K562 (cell line): Measurements from ENCODE around the gene NFRKB. TPM values are rescaled to one million over a fixed set of nuclear protein-coding genes. Genes with fewer than 3 reads are reported as not detected.

Experiments used
- ATF3 ChIP-seq, 2 experiments: fragments of 450-650 bp in 1 of 2; sonication (generic) in 1 of 2; formaldehyde crosslinking in 1 of 2; IDR thresholded peaks in 1 of 2; conservative IDR thresholded peaks in 1 of 2; 2 replicates each; pipeline versions ENCODE4 v1.6.1 to v1.8.1; 2016 to 2023; ENCODE audit warnings: mild to moderate bottlenecking in 2 of 2, moderate library complexity in 2 of 2, inconsistent platforms in 1 of 2, missing genetic modification reagents in 1 of 2
- BRCA1 ChIP-seq, 2 experiments: fragments of 450-650 bp in 1 of 2; sonication (generic) in 1 of 2; formaldehyde crosslinking in 1 of 2; IDR thresholded peaks; 2 replicates each; pipeline versions ENCODE4 v1.5.0 to v1.6.1; 2017 to 2020; ENCODE audit warnings: mild to moderate bottlenecking in 1 of 2, missing genetic modification reagents in 1 of 2
- CXXC5 ChIP-seq: fragments of 250-450 bp; sonication (Bioruptor Pico); IDR thresholded peaks from 2 replicates; pipeline ENCODE4 v1.8.0; 2022; ENCODE audit warnings: inconsistent platforms, mild to moderate bottlenecking, moderate library complexity
- EGR1 ChIP-seq: fragments of 450-650 bp; conservative IDR thresholded peaks from 2 replicates; pipeline ENCODE4 v1.6.1; 2017; ENCODE audit warnings: mild to moderate bottlenecking
- HMBOX1 ChIP-seq: sonication (generic); IDR thresholded peaks from 2 replicates; pipeline ENCODE4 v1.6.1; 2016
- HSF4 ChIP-seq: fragments of 250-450 bp; sonication (Bioruptor Pico); IDR thresholded peaks from 2 replicates; pipeline ENCODE4 v2.1.2; 2022; ENCODE audit warnings: mild to moderate bottlenecking, moderate library complexity, borderline replicate concordance
- JUNB ChIP-seq: fragments of 450-650 bp; formaldehyde crosslinking; conservative IDR thresholded peaks from 2 replicates; pipeline ENCODE4 v1.4.0; 2020; ENCODE audit warnings: mild to moderate bottlenecking
- MCM5 ChIP-seq: fragments of 450-650 bp; IDR thresholded peaks from 2 replicates; pipeline ENCODE4 v1.6.1; 2016; ENCODE audit warnings: low read depth
- MTA3 ChIP-seq: fragments of 450-650 bp; formaldehyde crosslinking; IDR thresholded peaks from 2 replicates; pipeline ENCODE4 v1.6.1; 2017; ENCODE audit warnings: mild to moderate bottlenecking, borderline replicate concordance
- NCOA4 ChIP-seq: fragments of 450-650 bp; IDR thresholded peaks from 2 replicates; pipeline ENCODE4 v1.6.1; 2018; ENCODE audit warnings: mild to moderate bottlenecking; ENCODE audit not compliant: partially characterized antibody
- PCBP2 ChIP-seq: fragments of 200-400 bp; formaldehyde crosslinking; IDR thresholded peaks from 2 replicates; pipeline ENCODE4 v1.6.1; 2018; ENCODE audit warnings: low read length, low read depth, mild to moderate bottlenecking, moderate library complexity; ENCODE audit not compliant: poor library complexity, severe bottlenecking
- POLR2G ChIP-seq: fragments of 200-400 bp; formaldehyde crosslinking; IDR thresholded peaks from 2 replicates; pipeline ENCODE4 v1.6.1; 2017; ENCODE audit warnings: low read depth, mild to moderate bottlenecking, antibody characterized with exemption, low read length, moderate library complexity
- RFX5 ChIP-seq: IDR thresholded peaks from 2 replicates; pipeline ENCODE4 v1.6.1; 2011; ENCODE audit warnings: low read depth, mild to moderate bottlenecking, improper control_type of control experiment, low read length
- ZNF274 ChIP-seq: IDR thresholded peaks from 2 replicates; pipeline ENCODE4 v1.6.1; 2011; ENCODE audit warnings: low read depth, mild to moderate bottlenecking, low read length, moderate library complexity, borderline replicate concordance
- ZNF282 ChIP-seq: sonication (generic); formaldehyde crosslinking; IDR thresholded peaks from 2 replicates; pipeline ENCODE4 v1.8.1; 2023; ENCODE audit warnings: missing genetic modification reagents
- ZNF76 ChIP-seq: fragments of 250-450 bp; sonication (Bioruptor Pico); IDR thresholded peaks from 2 replicates; pipeline ENCODE4 v1.4.0; 2020; ENCODE audit warnings: mild to moderate bottlenecking, moderate library complexity, borderline replicate concordance
- ZNF830 ChIP-seq: fragments of 250-450 bp; sonication (Bioruptor Pico); IDR thresholded peaks from 2 replicates; pipeline ENCODE4 v1.5.0; 2021; ENCODE audit warnings: mild to moderate bottlenecking
- polyA plus RNA-seq, 8 experiments: library from polyadenylated mRNA; depleted of rRNA in 4 of 8; stranded (reverse) in 5 of 8; unstranded in 3 of 8; fragments of >200 nt; fragmentation: Nextera tagmentation in 2 of 8; fragmentation: Illumina TruSeq in 1 of 8; extraction: Ambion mirVana in 2 of 8; extraction: Trizol in 1 of 8; gene quantifications; 2 replicates each; pipeline versions ENCODE4 v1.2.1 to v1.2.3, GENCODE V29; 2011 to 2014; ENCODE audit warnings: inconsistent platforms in 1 of 8, missing spikeins in 1 of 8
- total RNA-seq, 7 experiments: library from RNA; depleted of rRNA in 6 of 7; stranded (reverse); fragments of >200 nt in 6 of 7; fragmentation: Illumina TruSeq in 2 of 7; extraction: Trizol in 2 of 7; gene quantifications; 2 replicates each; pipeline versions ENCODE4 v1.2.1 to v1.2.3, GENCODE V29; 2011 to 2021; ENCODE audit warnings: low replicate concordance in 1 of 7
- TF ChIP-seq, protein P1 (sequence below): sonication (generic); formaldehyde crosslinking; IDR thresholded peaks from 2 replicates; pipeline ENCODE4 v1.8.1; 2023; ENCODE audit warnings: missing genetic modification reagents, mild to moderate bottlenecking, borderline replicate concordance
- TF ChIP-seq, protein P2 (sequence below): IDR thresholded peaks from 2 replicates; pipeline ENCODE4 v1.6.1; 2014; ENCODE audit warnings: antibody characterized with exemption

NFRKB gene
- total and polyA plus RNA-seq, 9 of the 15 experiments (the other 6 are each of a cell fraction or from before 2014, with no cell fraction given): 7.1 to 42.6 (median 23.9) TPM

- TF ChIP-seq ZNF76 (CRISPR knock-in tag) (no peak), PCBP2 (no peak), MCM5 (no peak), BRCA1 (IDR thresholded peaks at IDR 0.05) (no peak), BRCA1 (CRISPR knock-in tag; IDR thresholded peaks at IDR 0.05) (no peak), HSF4 (CRISPR knock-in tag) (no peak), EGR1 (peak; percentile 74), POLR2G (peak; percentile 90), HMBOX1 (no peak), ATF3 (IDR thresholded peaks at IDR 0.05) (no peak), ATF3 (CRISPR knock-in tag; conservative IDR thresholded peaks at IDR 0.05) (no peak), MTA3 (peak; percentile 13; the same call in 1 of the 2 replicates), ZNF274 (no peak), NCOA4 (no peak), ZNF282 (CRISPR knock-in tag) (no peak), CXXC5 (peak; percentile 64), ZNF830 (CRISPR knock-in tag) (no peak), JUNB (CRISPR knock-in tag) (no peak), RFX5 (no peak)
- TF ChIP-seq, protein P1, sequence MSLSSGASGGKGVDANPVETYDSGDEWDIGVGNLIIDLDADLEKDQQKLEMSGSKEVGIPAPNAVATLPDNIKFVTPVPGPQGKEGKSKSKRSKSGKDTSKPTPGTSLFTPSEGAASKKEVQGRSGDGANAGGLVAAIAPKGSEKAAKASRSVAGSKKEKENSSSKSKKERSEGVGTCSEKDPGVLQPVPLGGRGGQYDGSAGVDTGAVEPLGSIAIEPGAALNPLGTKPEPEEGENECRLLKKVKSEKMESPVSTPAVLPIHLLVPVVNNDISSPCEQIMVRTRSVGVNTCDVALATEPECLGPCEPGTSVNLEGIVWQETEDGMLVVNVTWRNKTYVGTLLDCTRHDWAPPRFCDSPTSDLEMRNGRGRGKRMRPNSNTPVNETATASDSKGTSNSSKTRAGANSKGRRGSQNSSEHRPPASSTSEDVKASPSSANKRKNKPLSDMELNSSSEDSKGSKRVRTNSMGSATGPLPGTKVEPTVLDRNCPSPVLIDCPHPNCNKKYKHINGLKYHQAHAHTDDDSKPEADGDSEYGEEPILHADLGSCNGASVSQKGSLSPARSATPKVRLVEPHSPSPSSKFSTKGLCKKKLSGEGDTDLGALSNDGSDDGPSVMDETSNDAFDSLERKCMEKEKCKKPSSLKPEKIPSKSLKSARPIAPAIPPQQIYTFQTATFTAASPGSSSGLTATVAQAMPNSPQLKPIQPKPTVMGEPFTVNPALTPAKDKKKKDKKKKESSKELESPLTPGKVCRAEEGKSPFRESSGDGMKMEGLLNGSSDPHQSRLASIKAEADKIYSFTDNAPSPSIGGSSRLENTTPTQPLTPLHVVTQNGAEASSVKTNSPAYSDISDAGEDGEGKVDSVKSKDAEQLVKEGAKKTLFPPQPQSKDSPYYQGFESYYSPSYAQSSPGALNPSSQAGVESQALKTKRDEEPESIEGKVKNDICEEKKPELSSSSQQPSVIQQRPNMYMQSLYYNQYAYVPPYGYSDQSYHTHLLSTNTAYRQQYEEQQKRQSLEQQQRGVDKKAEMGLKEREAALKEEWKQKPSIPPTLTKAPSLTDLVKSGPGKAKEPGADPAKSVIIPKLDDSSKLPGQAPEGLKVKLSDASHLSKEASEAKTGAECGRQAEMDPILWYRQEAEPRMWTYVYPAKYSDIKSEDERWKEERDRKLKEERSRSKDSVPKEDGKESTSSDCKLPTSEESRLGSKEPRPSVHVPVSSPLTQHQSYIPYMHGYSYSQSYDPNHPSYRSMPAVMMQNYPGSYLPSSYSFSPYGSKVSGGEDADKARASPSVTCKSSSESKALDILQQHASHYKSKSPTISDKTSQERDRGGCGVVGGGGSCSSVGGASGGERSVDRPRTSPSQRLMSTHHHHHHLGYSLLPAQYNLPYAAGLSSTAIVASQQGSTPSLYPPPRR (CRISPR knock-in tag): no peak
- TF ChIP-seq, protein P2, sequence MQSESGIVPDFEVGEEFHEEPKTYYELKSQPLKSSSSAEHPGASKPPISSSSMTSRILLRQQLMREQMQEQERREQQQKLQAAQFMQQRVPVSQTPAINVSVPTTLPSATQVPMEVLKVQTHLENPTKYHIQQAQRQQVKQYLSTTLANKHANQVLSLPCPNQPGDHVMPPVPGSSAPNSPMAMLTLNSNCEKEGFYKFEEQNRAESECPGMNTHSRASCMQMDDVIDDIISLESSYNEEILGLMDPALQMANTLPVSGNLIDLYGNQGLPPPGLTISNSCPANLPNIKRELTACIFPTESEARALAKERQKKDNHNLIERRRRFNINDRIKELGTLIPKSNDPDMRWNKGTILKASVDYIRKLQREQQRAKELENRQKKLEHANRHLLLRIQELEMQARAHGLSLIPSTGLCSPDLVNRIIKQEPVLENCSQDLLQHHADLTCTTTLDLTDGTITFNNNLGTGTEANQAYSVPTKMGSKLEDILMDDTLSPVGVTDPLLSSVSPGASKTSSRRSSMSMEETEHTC: no peak
Observed at GRCh38 chr11:129895126-129896041, at the start of gene NFRKB (continued).
